ENCODE results near the gene PIK3AP1. TPM values are rescaled to one million over a fixed set of nuclear protein-coding genes. Genes with fewer than 3 reads are reported as not detected.

Gene PIK3AP1
- total RNA-seq, 2 donors from 2014 or later: 5.1 to 20.6 TPM

DNA sequence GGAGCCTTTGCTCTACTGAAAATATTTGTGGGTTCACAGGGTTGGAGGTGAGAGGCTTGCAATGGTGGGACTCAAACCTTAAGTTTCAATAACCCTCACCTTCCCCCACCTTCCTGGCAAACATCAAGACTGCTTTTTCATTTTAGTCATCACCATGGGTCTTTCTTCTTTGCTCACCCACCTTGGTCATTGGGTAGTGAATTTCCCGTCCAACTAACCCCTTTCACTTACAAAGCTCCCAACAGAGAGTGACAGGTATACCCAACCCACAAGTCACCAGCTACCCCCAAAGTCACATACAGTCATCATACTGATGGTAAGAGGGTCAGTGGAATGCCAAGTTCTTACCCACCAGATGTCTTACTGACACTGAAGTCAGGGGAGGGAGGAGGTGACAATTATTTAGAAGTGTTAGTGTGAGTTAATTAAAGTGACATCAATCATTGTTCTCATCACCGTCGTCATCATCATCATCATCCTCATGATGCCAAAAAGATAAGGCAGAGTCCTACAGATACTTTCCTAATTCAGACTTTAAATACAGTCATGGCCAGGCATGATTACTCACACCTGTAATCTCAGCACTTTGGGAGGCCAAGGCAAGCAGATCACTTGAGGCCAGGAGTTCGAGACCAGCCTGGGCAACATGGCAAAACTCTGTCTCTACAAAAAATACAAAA, 49.0 kb downstream of the PIK3AP1 start:
- DNase-seq: peak; percentile 33 to 42
- H3K36me3 Mint-ChIP-seq (ENCODE audit: insufficient read depth in 2 of 2): no peaks in the 10 kb centered on the region
- no peaks in the 10 kb centered on the region for H3K9me3 Mint-ChIP-seq
- H3K27me3 Mint-ChIP-seq (ENCODE audit: low read depth): no peaks in the 10 kb centered on the region
- peak overlapping the region; percentile 64 for H3K27ac Mint-ChIP-seq
- ATAC-seq (replicated peaks in 1 of 2): peak; percentile 93 to 94
- peak overlapping the region; percentile 2 to 21 for H3K4me3 Mint-ChIP-seq
- peaks cover 30% of the 10 kb centered on the region for H3K4me1 Mint-ChIP-seq (ENCODE audit: low read depth)

DNA sequence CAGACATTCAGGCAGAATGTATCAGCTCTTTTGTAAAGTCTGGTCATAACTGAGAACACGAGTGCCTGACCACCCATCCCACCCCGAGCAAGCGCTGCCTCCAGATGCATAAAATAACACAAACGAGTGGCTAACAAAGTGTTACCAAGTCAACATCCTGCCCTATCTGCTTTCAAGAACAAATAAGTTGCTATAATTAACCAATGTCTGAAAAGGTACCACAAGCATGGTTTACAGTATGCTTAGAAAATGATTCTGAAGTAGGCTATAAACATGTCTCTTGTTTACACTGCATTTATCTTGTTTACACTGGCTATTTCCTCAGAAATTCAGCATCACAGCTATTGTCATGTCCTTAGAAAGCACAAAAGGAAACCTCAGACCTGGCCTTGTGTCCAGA, 49.5 kb downstream of the PIK3AP1 start:
- ATAC-seq (replicated peaks in 1 of 2): peak; percentile 13 to 27
- no peak for DNase-seq
- Mint-ChIP-seq H3K36me3 (ENCODE audit: insufficient read depth in 2 of 2) (no peaks in the 10 kb centered on the region), H3K27me3 (ENCODE audit: low read depth) (no peaks in the 10 kb centered on the region), H3K27ac (peak overlapping the region; percentile 64), H3K4me3 (peak overlapping the region; percentile 2 to 20), H3K9me3 (no peaks in the 10 kb centered on the region), H3K4me1 (ENCODE audit: low read depth) (peaks cover 30% of the 10 kb centered on the region)

DNA sequence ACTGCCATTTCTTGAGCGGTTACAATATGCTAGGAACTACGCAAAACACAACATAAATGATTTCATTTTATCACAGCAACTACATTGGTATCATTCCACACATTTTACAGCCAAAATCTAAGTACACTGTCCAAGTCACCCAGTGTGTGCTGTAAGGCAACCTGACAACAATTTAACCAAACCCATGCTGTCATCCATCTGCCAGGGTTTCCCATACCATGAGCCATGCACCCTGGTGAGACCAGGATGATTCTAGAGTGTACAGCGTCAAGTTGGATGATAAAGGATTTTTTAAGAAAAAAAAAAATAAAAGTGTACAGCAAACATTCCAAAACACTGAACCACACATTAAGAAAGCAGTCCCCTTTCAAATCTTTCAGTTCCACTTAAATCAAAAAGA, 52.9 kb downstream of the PIK3AP1 start:
- H3K9me3 Mint-ChIP-seq: no peaks in the 10 kb centered on the region
- no peaks in the 10 kb centered on the region for H3K36me3 Mint-ChIP-seq (ENCODE audit: insufficient read depth in 2 of 2)
- H3K27ac Mint-ChIP-seq: no peak overlapping the region
- H3K4me1 Mint-ChIP-seq (ENCODE audit: low read depth): peaks cover 21% of the 10 kb centered on the region
- no peaks in the 10 kb centered on the region for H3K27me3 Mint-ChIP-seq (ENCODE audit: low read depth)
- H3K4me3 Mint-ChIP-seq: no peak overlapping the region
- DNase-seq (no peak), ATAC-seq (replicated peaks in 1 of 2) (no peak)

DNA sequence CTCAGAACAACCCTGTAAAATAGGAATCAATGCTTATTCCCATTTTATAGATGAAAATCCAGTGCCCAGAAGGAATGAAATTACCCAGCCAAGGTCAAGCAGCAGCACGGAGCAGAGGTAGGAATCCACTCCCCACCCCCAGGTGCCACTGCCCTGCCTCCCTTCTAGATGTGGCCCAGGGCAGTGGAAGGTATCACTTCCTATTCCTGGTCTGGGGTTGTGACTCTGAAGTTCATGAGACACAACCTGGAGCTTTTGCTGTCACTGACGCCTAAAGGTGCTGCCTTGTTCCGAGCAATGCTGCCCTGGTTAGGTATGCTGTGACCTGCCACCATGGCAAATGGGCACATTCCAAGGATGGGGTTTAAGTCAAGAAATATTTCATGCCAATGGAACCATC, 53.6 kb downstream of the PIK3AP1 start:
- Mint-ChIP-seq H3K9me3 (no peaks in the 10 kb centered on the region), H3K27me3 (ENCODE audit: low read depth) (no peaks in the 10 kb centered on the region), H3K36me3 (ENCODE audit: insufficient read depth in 2 of 2) (no peaks in the 10 kb centered on the region), H3K4me1 (ENCODE audit: low read depth) (peaks cover 20% of the 10 kb centered on the region), H3K4me3 (no peak overlapping the region), H3K27ac (no peak overlapping the region)
- ATAC-seq (replicated peaks in 1 of 2) (no peak), DNase-seq (no peak)

DNA sequence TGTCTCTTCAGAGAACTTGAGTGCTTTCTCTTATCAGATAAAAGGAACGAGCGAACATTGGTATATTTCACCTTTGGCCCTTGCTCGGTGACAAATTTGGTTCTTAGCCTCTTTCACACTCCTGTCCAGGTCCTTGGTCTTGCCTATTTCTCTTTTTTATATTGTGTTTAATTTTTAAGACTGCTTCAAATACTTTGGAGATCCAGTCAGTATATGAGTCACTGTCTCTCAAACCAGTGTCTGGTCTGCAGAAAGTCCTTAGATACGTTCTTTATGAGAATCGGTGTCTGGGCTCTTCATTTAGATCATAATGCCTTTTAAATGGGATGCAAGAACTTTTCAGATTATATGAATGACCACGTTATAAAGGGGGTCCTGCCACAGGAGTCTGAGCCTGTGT, 55.0 kb downstream of the PIK3AP1 start:
- no peaks in the 10 kb centered on the region for H3K36me3 Mint-ChIP-seq (ENCODE audit: insufficient read depth in 2 of 2)
- ATAC-seq (replicated peaks in 1 of 2) (no peak), DNase-seq (no peak)
- H3K27me3 Mint-ChIP-seq (ENCODE audit: low read depth): no peaks in the 10 kb centered on the region
- H3K9me3 Mint-ChIP-seq: no peaks in the 10 kb centered on the region
- H3K4me3 Mint-ChIP-seq: no peak overlapping the region
- peak overlapping the region; percentile 18 for H3K27ac Mint-ChIP-seq
- H3K4me1 Mint-ChIP-seq (ENCODE audit: low read depth): peaks cover 6% of the 10 kb centered on the region

DNA sequence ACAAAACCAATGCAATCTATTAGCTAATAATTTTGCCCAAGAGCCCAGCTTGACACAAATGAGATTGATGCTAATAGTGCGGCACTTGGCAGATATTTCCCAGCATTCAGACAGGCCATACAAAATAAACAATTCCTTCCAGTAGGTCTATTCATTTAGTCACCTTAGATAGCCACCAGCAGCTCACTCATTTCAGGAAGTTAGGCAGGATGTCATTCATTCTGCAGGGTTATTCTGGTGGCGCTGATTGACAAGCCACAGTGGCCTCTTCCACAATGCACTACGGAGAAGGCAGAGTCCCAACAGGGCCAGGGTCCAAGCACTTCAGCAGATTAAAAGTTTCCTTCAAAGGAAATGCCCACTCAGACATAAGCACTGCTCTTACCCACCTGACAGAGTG, 55.8 kb downstream of the PIK3AP1 start:
- peaks cover 5% of the 10 kb centered on the region for H3K4me1 Mint-ChIP-seq (ENCODE audit: low read depth)
- no peaks in the 10 kb centered on the region for H3K36me3 Mint-ChIP-seq (ENCODE audit: insufficient read depth in 2 of 2)
- H3K4me3 Mint-ChIP-seq: peak overlapping the region in 1 of 2 donors; percentile 22
- peak; percentile 72 to 91 for ATAC-seq (replicated peaks in 1 of 2)
- DNase-seq: peak in 1 of 2 donors; percentile 31
- no peaks in the 10 kb centered on the region for H3K9me3 Mint-ChIP-seq
- H3K27ac Mint-ChIP-seq: no peak overlapping the region
- no peaks in the 10 kb centered on the region for H3K27me3 Mint-ChIP-seq (ENCODE audit: low read depth)

DNA sequence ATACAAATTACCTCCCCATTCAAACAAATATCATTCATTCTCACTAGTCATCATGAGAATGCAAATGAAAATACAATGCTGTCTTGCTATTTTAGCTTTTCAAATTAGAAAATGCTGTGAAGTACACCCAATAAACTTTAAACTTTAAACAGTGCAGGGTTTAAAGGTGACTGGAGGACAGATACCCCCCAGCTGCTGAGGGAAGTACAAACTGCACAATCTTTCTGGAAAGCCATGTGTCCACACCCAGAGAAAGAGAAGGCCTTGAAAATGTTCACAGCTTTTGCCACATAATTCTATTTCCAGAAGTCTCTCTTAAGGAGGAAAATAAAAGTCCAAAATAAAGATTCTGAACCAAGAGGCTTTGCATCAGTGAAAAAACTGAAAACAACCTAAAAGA, 56.5 kb downstream of the PIK3AP1 start:
- no peak overlapping the region for H3K27ac Mint-ChIP-seq
- H3K4me1 Mint-ChIP-seq (ENCODE audit: low read depth): no peaks in the 10 kb centered on the region
- peak overlapping the region in 1 of 2 donors; percentile 37 for H3K4me3 Mint-ChIP-seq
- ATAC-seq (replicated peaks in 1 of 2) (no peak), DNase-seq (no peak)
- H3K27me3 Mint-ChIP-seq (ENCODE audit: low read depth): no peaks in the 10 kb centered on the region
- H3K9me3 Mint-ChIP-seq: no peaks in the 10 kb centered on the region
- H3K36me3 Mint-ChIP-seq (ENCODE audit: insufficient read depth in 2 of 2): no peaks in the 10 kb centered on the region

DNA sequence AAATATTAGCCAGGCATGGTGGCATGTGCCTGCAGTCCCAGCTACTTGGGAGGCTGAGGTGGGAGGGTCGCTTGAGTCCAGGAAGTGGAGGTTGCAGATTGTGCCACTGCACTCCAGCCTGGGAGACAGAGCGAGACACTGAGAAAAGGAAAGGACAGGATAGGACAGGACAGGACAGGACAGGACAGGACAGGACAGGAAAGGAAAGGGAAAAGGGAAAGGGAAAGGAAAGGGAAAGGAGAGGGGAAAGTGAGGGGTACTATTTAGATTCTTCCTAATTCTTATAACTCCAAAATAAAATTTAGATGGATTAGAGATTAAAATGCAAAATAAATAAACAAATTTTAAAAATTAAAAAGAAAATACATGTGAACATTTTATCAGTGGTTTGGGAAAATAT, 58.7 kb downstream of the PIK3AP1 start:
- H3K27me3 Mint-ChIP-seq (ENCODE audit: low read depth): no peaks in the 10 kb centered on the region
- no peak for DNase-seq
- H3K27ac Mint-ChIP-seq: peak overlapping the region; percentile 17
- no peaks in the 10 kb centered on the region for H3K9me3 Mint-ChIP-seq
- no peak overlapping the region for H3K4me3 Mint-ChIP-seq
- H3K4me1 Mint-ChIP-seq (ENCODE audit: low read depth): peaks cover 13% of the 10 kb centered on the region
- H3K36me3 Mint-ChIP-seq (ENCODE audit: insufficient read depth in 2 of 2): no peaks in the 10 kb centered on the region
- ATAC-seq (replicated peaks in 1 of 2): no peak

DNA sequence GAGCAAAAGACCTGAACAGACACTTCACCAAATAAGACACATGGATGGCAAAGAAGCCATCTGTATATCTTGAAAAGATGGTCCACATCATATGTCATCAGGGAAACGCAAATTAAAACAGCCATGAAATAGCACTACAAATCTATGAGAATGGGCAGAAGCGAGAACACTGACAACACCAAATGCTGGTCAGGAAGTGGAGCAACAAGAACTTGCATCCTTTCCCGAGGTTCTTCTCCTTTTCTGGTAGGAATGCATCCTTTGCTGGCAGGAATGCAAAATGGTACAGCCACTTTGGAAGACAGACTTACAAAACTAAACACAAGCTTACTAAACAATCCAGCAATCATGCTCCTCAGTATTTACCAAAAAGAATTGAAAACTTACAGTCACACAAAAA, 60.0 kb downstream of the PIK3AP1 start:
- H3K9me3 Mint-ChIP-seq: peaks cover 2 to 3% of the 10 kb centered on the region in 2 donors
- no peaks in the 10 kb centered on the region for H3K27me3 Mint-ChIP-seq (ENCODE audit: low read depth)
- no peak overlapping the region for H3K4me3 Mint-ChIP-seq
- DNase-seq (no peak), ATAC-seq (replicated peaks in 1 of 2) (no peak)
- peaks cover 2 to 3% of the 10 kb centered on the region in 2 donors for H3K36me3 Mint-ChIP-seq (ENCODE audit: insufficient read depth in 2 of 2)
- no peak overlapping the region for H3K27ac Mint-ChIP-seq
- H3K4me1 Mint-ChIP-seq (ENCODE audit: low read depth): peaks cover 13% of the 10 kb centered on the region

DNA sequence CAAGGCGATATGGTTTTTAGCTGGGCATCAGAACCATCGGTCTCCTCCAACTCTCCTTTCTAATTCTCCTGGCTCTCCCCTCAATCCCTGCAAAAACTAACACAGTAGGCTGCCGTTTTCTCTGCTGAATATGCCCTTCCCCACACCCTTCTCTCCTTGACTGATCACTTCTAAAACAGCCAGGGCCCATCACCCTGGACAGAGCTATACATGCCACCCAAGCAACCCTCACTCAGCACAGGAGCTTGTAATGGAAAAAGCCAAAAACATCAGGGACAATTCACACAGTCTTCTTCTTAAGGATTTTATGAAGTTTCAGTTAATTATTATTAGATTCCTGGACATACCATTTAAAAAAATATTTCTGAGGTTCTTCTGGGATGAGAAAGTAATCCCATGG, 61.5 kb downstream of the PIK3AP1 start:
- peaks cover 2 to 3% of the 10 kb centered on the region in 2 donors for H3K9me3 Mint-ChIP-seq
- ATAC-seq (replicated peaks in 1 of 2): no peak
- H3K36me3 Mint-ChIP-seq (ENCODE audit: insufficient read depth in 2 of 2): peaks cover 2 to 3% of the 10 kb centered on the region in 2 donors
- peaks cover 13% of the 10 kb centered on the region for H3K4me1 Mint-ChIP-seq (ENCODE audit: low read depth)
- DNase-seq: no peak
- no peaks in the 10 kb centered on the region for H3K27me3 Mint-ChIP-seq (ENCODE audit: low read depth)
- H3K27ac Mint-ChIP-seq: no peak overlapping the region
- no peak overlapping the region for H3K4me3 Mint-ChIP-seq

DNA sequence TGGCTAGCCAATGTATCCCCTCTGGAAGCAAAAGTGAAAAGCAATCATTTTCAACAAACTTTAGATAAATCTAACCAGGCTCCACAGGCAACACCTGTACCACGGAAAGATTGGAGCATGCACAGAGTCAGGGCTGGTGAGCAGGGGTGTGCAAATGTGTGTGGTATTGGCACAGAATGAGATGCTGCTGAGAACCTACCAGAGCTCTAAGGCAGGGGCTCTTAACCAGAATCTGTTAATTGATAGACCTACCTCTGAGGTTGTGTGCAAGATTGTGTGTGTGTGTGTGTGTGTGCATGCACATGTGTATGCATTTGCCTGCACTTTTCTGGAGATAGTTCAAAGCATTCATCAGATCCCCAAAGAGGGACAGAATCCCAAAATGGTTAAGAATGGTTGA, 62.9 kb downstream of the PIK3AP1 start:
- Mint-ChIP-seq H3K9me3 (peaks cover 2 to 3% of the 10 kb centered on the region in 2 donors), H3K4me3 (no peak overlapping the region), H3K27ac (no peak overlapping the region), H3K27me3 (ENCODE audit: low read depth) (no peaks in the 10 kb centered on the region), H3K36me3 (ENCODE audit: insufficient read depth in 2 of 2) (peaks cover 2 to 3% of the 10 kb centered on the region in 2 donors), H3K4me1 (ENCODE audit: low read depth) (peaks cover 14% of the 10 kb centered on the region)
- ATAC-seq (replicated peaks in 1 of 2) (no peak), DNase-seq (no peak)

DNA sequence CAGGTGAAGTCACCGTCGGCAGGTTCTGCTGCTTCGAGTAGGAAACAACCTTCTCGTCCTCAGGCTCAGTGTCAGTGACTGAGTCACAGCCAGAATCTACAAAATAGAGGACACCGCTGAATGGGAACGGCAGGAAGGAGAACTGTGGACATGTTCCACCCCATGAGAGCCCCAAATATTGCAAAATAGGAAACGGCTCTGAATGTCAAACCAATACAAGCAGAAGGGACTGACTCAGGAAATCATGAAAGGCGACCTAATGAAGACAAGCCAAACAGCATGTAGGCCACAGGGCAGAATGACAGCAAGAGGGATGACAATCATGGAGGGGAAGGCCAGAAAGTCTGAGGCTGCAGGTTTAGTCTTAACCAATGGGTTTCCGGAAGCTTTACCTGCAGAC, 63.5 kb downstream of the PIK3AP1 start:
- Mint-ChIP-seq H3K27ac (no peak overlapping the region), H3K4me3 (no peak overlapping the region), H3K36me3 (ENCODE audit: insufficient read depth in 2 of 2) (peaks cover 2 to 3% of the 10 kb centered on the region in 2 donors), H3K9me3 (peaks cover 2 to 3% of the 10 kb centered on the region in 2 donors), H3K27me3 (ENCODE audit: low read depth) (no peaks in the 10 kb centered on the region), H3K4me1 (ENCODE audit: low read depth) (peaks cover 19% of the 10 kb centered on the region)
- DNase-seq (no peak), ATAC-seq (replicated peaks in 1 of 2) (no peak)

DNA sequence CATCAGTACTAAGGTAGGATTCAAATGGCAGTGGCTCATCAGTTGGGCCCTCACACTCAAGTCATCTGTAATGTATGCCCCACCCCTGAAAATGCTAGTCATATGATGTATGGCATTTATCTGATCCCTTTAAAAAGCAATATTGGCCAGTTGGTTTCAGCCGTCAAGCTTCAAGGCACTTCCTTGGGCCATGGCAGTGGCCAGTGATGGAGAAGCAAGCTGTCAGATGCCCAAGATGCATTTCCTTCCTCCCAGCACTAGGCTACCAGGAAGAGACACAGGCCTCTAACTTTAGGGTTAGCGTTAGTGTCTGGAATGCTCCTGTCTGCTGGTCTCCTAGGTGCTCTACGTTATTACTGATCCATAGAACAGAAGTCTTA, 64.1 kb downstream of the PIK3AP1 start:
- Mint-ChIP-seq H3K4me1 (ENCODE audit: low read depth) (peaks cover 26% of the 10 kb centered on the region), H3K27ac (no peak overlapping the region), H3K4me3 (no peak overlapping the region), H3K9me3 (peaks cover 2 to 3% of the 10 kb centered on the region in 2 donors), H3K27me3 (ENCODE audit: low read depth) (no peaks in the 10 kb centered on the region), H3K36me3 (ENCODE audit: insufficient read depth in 2 of 2) (peaks cover 2 to 3% of the 10 kb centered on the region in 2 donors)
- no peak for ATAC-seq (replicated peaks in 1 of 2)
- no peak for DNase-seq

Data from activated T-cell treated with anti-CD3 and anti-CD28 coated beads, Interleukin-2, amount 50 U/mL, for 72 hours (primary cell).